ENCODE measurements around the gene RBM20.

DNA sequence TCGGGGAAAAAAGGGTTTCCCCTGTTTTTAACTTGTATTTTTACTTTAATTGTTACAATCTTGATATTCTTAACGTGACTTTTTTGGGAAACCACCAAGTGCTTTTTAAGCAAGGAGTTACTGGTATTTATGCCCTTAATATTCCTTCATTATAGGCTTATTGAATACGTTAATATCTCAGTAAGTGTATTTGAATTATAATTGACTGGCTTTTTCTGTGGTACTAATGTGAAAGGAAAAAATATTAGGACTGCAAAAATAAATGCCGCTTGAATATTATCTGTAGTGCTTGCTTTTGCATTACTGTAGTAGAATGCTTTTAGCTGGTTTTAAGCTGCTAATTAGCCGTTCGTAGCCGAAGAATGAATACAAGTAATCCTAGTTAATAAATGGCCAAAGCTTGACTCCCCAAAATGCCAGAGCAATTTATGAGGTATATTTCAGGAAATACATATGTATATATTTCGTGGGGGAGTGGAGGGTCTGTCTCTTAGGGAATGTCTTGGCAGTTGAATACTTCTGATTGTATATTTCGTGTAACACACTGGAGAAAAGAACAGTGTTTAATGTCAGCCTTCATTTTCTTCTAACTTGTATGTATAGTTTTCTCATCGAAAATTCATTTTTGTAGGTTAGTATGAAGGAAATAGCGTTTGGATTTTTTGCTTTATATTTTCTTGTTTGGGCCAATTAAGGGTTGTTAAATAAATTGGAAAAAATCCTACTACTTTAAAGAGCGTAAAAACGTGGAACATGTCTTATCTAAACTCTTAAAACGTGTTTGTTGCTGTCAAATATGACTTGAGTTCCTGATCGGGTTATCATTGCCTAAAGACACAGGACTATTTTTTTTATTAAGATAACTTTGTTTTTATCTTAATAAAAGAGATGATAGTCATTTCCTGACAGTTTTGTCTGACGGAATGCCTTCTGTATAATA is 229.1 kb downstream of the RBM20 start:
- TF ChIP-seq EZH2 (IDR thresholded peaks at IDR 0.05; ENCODE audit: insufficient read depth, poor library complexity, severe bottlenecking), result no peak
- no peak for TF ChIP-seq EZH2phosphoT487 (IDR thresholded peaks at IDR 0.05; ENCODE audit: insufficient read depth, low read depth)
